ENCODE data around the gene CTR9.

GRCh38 chr11:10797001-10797400 lies 46.0 kb downstream of the CTR9 start:
- no peak for TF ChIP-seq IRF3 (IDR thresholded peaks at IDR 0.05; ENCODE audit: low read depth, low read length)
- no peak for TF ChIP-seq CTCF (IDR thresholded peaks at IDR 0.05)
- no peak for TF ChIP-seq TCF12 (IDR thresholded peaks at IDR 0.05)
- no peak for TF ChIP-seq REST (IDR thresholded peaks at IDR 0.05; ENCODE audit: low read depth, low read length)

All from SK-N-SH (cell line).